Measurements from ENCODE around the gene MYBPH. TPM values are rescaled to one million over a fixed set of nuclear protein-coding genes. Genes with fewer than 3 reads are reported as not detected.

MYBPH gene
- polyA plus RNA-seq, 3 donors, result 0.08 to 0.32 (median 0.31) TPM

Other genes with a start within 250 kb of the MYBPH start
- 10 to 100 TPM; 41.0 to 50.3 (median 44.5) TPM for gene KLHL12, start 248.6 kb downstream of the MYBPH start, polyA plus RNA-seq (ENCODE audit: insufficient read length in 3 of 3)
- 10 to 100 TPM; 80.7 to 86.3 (median 85.3) TPM for gene ADIPOR1, start 217.5 kb downstream of the MYBPH start, polyA plus RNA-seq (ENCODE audit: insufficient read length in 3 of 3)
- 10 to 100 TPM; 45.7 to 50.3 (median 48.6) TPM for gene CYB5R1, start 208.6 kb downstream of the MYBPH start, polyA plus RNA-seq (ENCODE audit: insufficient read length in 3 of 3)
- gene TMEM183A, start 168.5 kb downstream of the MYBPH start, polyA plus RNA-seq (ENCODE audit: insufficient read length in 3 of 3), result 10 to 100 TPM; 79.8 to 82.3 (median 82.1) TPM
- 1 to 10 TPM; 5.8 to 6.7 (median 6.6) TPM for gene PPFIA4, start 149.3 kb downstream of the MYBPH start, polyA plus RNA-seq (ENCODE audit: insufficient read length in 3 of 3)
- under 1 TPM in 2 of 3 donors, not detected in 1; 0.14 TPM for gene MYOG, start 89.8 kb downstream of the MYBPH start, polyA plus RNA-seq (ENCODE audit: insufficient read length in 3 of 3)
- 1 to 10 TPM; 5.2 to 8.0 (median 6.4) TPM for gene ADORA1, start 48.1 kb downstream of the MYBPH start, polyA plus RNA-seq (ENCODE audit: insufficient read length in 3 of 3)
- gene CHI3L1, start 10.9 kb upstream of the MYBPH start, polyA plus RNA-seq (ENCODE audit: insufficient read length in 3 of 3), result 10 to 100 TPM; 10.4 to 12.9 (median 11.9) TPM
- gene CHIT1, start 53.8 kb upstream of the MYBPH start, polyA plus RNA-seq (ENCODE audit: insufficient read length in 3 of 3), result under 1 TPM; 0.11 to 0.21 (median 0.15) TPM
- gene BTG2, start 129.7 kb upstream of the MYBPH start, polyA plus RNA-seq (ENCODE audit: insufficient read length in 3 of 3), result 100 to 1,000 TPM; 110 to 178 (median 141) TPM
- gene FMOD, start 175.3 kb upstream of the MYBPH start, polyA plus RNA-seq (ENCODE audit: insufficient read length in 3 of 3), result 10 to 100 TPM; 42.4 to 56.6 (median 51.5) TPM

All from right renal cortex interstitium (tissue), 3 donors.